GM10266 (cell line): Measurements from ENCODE around the gene PCDHGA1.
"Not testable (repeated sequence)": the region's sequence is repeated elsewhere in the genome, so short reads cannot be mapped to it uniquely, and the experiment has no call there.

Experiments
- DNase-seq: peaks from one replicate; pipeline ENCODE4 v3.0.0; 2012; ENCODE audit errors: extremely low spot score
- CTCF ChIP-seq: IDR thresholded peaks from 2 replicates; pipeline ENCODE4 v1.5.1; 2012; ENCODE audit warnings: mild to moderate bottlenecking, low read depth; ENCODE audit not compliant: control insufficient read depth, insufficient read depth; ENCODE audit errors: missing control alignments

The PCDHGA1 gene

GRCh38 chr5:141330299-141331080, at the start of gene PCDHGA1:
Gene PCDHGA1, plus strand, starts transcription at chr5:141330514.
- DNase-seq, result no peak
- peak; percentile 29 for TF ChIP-seq CTCF

DNA sequence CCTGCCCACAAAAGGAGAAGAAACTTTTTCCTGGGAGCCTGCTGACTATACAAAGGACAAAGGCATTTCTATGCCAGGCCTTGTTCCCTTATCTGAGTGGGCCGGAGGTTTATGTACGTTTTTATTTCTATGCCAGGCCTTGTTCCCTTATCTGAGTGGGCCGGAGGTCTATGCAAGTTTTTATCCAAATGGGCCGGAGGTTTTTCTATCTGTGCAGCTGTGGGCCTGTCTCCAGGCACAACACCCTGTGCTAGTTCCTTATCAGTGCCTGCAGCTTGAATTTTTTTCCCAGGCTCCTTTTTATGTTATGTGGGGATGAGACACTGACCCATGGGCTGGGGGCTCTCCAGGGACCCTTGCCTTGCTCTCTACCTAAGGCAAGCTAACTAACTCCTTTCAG, 31.9 kb upstream of the PCDHGA1 start:
- DNase-seq, result no peak
- no peak for TF ChIP-seq CTCF

GRCh38 chr5:141303756-141304155, 26.6 kb upstream of the PCDHGA1 start, which contains the start of gene SLC25A2:
Gene SLC25A2, minus strand, starts transcription at chr5:141304049. Its CDS starts 184 bp downstream, at chr5:141303865.
- DNase-seq, result no peak
- no peak for TF ChIP-seq CTCF

- no peak for TF ChIP-seq CTCF
- DNase-seq, result no peak
These were observed 23.7 kb upstream of the PCDHGA1 start for GRCh38 chr5:141306630-141307029.

DNA sequence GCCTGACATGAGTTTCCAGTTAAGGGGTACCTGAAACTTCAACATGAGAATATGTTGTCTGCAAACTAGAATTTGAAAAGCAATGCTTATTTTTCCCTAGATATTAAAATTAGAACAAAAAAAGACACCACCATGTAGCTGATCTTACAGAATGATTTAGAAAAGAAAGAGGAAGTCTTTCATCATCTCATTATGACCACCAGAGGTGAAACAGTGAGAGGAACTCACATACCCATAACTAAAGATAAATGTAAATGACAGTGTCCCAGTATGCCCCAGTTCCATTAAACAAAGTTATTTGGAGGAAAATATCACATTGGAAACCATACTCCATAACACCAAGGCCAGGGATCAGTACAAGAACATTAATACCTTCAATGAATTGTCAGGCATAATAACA, 16.6 kb upstream of the PCDHGA1 start:
- no peak for TF ChIP-seq CTCF
- DNase-seq, result no peak

DNA sequence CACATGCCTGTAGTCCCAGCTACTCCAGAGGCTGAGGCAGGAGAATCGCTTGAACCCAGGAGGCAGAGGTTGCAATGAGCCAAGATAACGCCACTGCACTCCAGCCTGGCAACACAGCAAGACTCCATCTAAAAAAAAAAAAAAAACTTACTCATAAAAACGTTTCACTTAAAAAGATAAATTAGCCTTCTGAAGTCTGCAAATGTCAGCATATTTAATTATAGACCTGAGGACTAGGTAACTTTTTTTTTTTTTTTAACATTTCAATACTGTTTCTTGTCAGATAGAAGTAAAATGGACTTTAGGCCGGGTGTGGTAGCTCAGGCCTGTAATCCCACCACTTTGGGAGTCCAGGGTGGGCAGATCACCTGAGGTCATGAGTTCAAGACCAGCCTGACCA, 13.4 kb upstream of the PCDHGA1 start:
- not testable (repeated sequence) for DNase-seq

DNA sequence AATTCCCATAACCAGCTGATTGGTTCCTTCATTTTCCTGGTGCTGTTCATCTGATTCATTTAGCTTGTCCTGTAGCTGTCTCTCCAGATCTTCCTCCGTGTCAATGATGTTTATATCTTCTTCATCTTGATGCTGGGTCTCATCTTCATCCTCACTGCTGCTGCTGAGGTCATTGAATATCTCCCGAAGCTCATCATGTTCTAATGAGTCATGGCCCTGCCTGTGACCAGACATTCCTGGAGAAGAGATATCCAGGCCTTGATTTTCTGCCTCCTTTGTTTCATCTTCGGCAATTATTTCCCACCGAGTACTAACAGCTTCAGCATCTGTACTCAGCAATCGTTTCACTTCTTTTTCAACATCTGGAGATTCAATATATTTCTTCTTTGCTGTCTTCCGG, 11.1 kb upstream of the PCDHGA1 start:
- no peak for TF ChIP-seq CTCF
- no peak for DNase-seq
